Articular chondrocyte of knee joint (primary cell): ENCODE measurements around the gene OR4C12. TPM values are rescaled to one million over a fixed set of nuclear protein-coding genes. Genes with fewer than 3 reads are reported as not detected.

Source experiments
- total RNA-seq: library from RNA; depleted of rRNA; stranded (reverse); fragments of >200 nt; gene quantifications from 2 replicates; pipeline ENCODE4 v1.2.3, GENCODE V29; 2012

The OR4C12 gene
- not detected in 2 replicates for total RNA-seq

GRCh38 chr11:49982435-49982834, at the start of gene OR4C12:
Gene OR4C12 (minus strand): TSS chr11:49982535. CDS start chr11:49982501, 34 bp downstream.

DNA sequence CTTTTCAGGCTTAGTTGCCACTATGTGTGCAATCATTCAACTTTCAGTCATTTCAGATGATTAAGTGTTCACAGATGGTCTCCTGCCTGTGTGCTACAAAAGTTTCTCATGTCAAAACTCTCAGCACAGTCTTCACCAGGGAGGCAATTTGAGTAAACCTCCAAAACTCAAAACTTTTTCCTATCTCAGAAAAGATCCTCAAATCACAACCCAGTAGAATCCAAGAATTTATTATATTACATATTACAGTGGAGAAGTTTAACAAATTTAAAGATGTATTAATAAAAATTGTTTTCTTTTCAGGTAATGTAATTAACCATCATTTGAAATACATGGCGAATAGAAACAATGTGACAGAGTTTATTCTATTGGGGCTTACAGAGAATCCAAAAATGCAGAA, 30.2 kb downstream of the OR4C12 start, which contains the start of gene OR4C13:
OR4C13 (plus strand) TSS at position 301 of the 400 bp plus-strand sequence; CDS start at position 333, 32 bp downstream.

Other genes starting within 250 kb of the OR4C12 start
- gene OR4C13, start 30.1 kb downstream of the OR4C12 start, total RNA-seq: not detected in 2 replicates
- not detected in 2 replicates for gene OR4C45, start 50.3 kb upstream of the OR4C12 start, total RNA-seq